GM18517 (cell line): ENCODE measurements around the gene TMEM178B.

Source experiments
- ATAC-seq: cut with Tn5 transposase; IDR thresholded peaks from one replicate; pipeline ENCODE4 v1.9.1; 2021; ENCODE audit warnings: mild to moderate bottlenecking, moderate library complexity; ENCODE audit not compliant: unreplicated experiment

The TMEM178B gene

DNA sequence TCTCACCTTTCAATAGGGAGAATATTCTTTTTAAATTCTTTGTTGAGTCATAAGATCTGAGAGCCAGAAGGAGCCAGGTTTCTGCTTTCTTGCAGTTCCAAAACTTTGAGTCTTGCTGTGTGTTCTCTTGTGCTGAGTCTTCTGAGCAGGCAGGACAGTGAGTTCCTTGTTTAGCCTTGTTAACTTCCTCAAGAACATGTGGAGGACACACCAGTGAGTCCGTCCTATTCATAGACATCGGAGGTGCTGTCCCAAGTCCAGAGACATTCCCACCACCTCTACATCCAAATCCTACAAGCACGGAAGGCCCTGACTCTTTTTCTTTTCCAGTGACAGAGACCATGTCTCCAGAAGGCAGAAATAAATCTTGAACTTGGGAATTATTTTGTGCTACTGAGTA, 342.1 kb downstream of the TMEM178B start:
- no peak for ATAC-seq

GRCh38 chr7:141416650-141417270, 342.9 kb downstream of the TMEM178B start:
- ATAC-seq, result no peak

GRCh38 chr7:141417506-141417905, 343.6 kb downstream of the TMEM178B start:
- ATAC-seq, result no peak

GRCh38 chr7:141418066-141418465, 344.2 kb downstream of the TMEM178B start:
- ATAC-seq, result no peak

- no peak for ATAC-seq
These were observed 347.4 kb downstream of the TMEM178B start for GRCh38 chr7:141421306-141421705.

GRCh38 chr7:141427134-141427533, 353.3 kb downstream of the TMEM178B start:
- no peak for ATAC-seq

GRCh38 chr7:141430455-141431139, 356.7 kb downstream of the TMEM178B start:
- ATAC-seq, result no peak

GRCh38 chr7:141431140-141431479, 357.2 kb downstream of the TMEM178B start:
- ATAC-seq, result no peak

- ATAC-seq, result no peak
These were observed 357.8 kb downstream of the TMEM178B start for GRCh38 chr7:141431711-141432110.

DNA sequence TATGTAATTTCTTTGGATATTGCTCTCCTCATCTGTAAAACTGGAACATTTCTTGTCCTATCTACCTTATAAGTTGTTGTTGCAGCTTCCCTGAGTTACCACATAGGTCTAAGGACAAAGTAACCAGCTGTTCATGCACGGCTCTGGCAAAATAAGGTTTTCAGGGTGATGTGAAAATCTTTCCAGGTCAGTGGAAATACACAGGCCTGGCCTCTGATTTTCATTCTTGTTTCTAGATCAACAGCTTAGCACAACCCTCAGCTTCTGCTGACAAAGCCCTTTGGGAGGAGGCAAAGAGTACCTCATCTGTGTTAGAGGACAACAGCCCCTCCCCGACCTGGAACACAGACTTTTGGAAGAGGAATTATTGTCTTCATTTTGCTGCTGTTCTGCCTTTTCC, 359.8 kb downstream of the TMEM178B start:
- no peak for ATAC-seq

DNA sequence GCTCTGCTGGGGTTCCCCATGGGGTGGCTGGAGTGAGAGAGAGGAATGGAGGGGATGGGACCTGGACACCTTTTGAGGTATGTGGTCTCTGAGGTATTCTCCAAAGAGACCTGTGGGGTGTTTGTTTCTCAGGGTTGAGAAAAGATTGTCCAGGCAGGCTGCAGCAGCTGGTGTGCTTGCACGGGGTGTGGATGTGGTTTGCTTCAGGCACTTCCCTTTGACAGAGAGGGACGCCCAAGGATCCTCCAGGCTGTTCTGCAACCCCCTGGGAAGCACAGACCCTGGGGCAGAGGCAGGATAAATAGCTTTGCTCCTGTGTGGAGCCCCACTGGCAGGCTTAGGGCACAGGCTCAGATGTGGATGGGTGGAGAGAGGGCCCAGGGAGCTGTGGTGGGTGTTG, 362.3 kb downstream of the TMEM178B start:
- no peak for ATAC-seq

GRCh38 chr7:141436575-141437075, 362.8 kb downstream of the TMEM178B start:
- ATAC-seq, result no peak

DNA sequence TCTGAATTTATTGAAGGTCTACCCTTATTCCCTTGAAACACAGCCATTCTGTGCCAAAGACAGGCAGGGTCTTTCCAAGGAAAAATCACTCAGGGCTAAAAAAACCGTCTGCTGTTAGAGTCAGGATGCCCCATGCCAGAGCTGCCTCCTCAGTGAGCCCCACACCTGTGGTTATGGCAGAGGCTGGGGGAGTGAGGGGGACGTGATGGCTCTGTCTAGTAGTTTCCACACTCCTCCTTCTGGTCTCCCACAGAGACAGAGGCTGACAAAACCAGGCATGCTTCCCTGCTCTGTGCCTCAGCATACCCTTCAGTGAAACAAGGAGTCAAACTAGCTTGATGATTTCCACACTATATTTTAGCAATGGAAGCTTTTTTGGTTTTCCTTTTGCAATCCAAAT, 365.3 kb downstream of the TMEM178B start:
- no peak for ATAC-seq

DNA sequence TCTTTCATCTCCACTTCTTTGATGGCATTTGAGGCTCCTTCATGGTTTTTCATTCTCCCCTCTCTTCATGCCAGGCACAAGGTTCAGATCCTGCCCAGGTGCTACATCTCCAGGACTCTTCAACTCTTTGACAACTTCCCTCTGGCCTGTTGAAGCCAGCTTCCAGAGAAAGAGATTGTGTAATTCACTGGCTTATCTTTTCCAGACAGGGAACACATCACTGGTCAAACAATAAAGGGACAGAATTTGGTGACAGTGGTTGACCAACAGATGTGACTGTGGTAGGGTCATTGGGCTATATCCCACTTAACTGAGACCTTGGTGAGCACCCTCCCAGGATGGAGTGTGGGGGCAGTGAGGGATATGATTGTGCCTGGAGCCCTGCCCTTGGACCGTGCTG, 365.9 kb downstream of the TMEM178B start:
- ATAC-seq, result no peak

- no peak for ATAC-seq
These were observed 368.2 kb downstream of the TMEM178B start for GRCh38 chr7:141441837-141442627.

- no peak for ATAC-seq
These were observed 368.9 kb downstream of the TMEM178B start for GRCh38 chr7:141442781-141443180.

- no peak for ATAC-seq
These were observed 371.1 kb downstream of the TMEM178B start for GRCh38 chr7:141444961-141445360.

DNA sequence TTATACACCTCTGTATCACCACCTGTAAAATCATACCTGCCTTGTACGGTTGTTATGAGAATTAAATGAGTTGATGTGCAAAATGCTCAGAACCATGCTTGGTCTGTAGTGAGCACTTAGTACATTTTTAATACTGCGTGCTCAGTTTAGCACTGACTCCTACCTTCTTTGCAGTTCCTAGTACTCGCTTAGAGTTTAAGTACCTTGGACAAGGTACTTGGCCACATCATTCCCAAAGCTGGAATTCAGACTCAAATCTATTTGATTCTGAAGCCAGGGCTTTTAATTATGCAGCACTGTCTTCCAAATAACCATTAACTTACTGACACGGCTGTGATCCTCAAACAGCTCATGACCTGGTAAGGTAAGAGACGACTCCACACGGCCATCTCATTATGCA, 377.4 kb downstream of the TMEM178B start:
- ATAC-seq, result no peak

GRCh38 chr7:141452911-141453310, 379.0 kb downstream of the TMEM178B start:
- ATAC-seq, result no peak

GRCh38 chr7:141454338-141454737, 380.5 kb downstream of the TMEM178B start:
- ATAC-seq, result no peak

- ATAC-seq, result no peak
These were observed 381.9 kb downstream of the TMEM178B start for GRCh38 chr7:141455723-141456122.

- ATAC-seq, result no peak
These were observed 382.4 kb downstream of the TMEM178B start for GRCh38 chr7:141456298-141456697.
